AML-193 (cell line): ENCODE results near the gene STIM1.

ENCODE experiments used
- DNase-seq, 2 experiments: peaks; one replicate each; lab custom pipeline; 2025; lab: John Stamatoyannopoulos, UW

The STIM1 gene

GRCh38 chr11:3952715-3953114, 97.3 kb downstream of the STIM1 start:
- DNase-seq = no peak

GRCh38 chr11:3953327-3953726, 97.9 kb downstream of the STIM1 start:
- DNase-seq = no peak

GRCh38 chr11:3954448-3955298, 99.2 kb downstream of the STIM1 start:
- DNase-seq = no peak

- no peak for DNase-seq
Measured at GRCh38 chr11:3955299-3955665, 99.8 kb downstream of the STIM1 start.

- no peak for DNase-seq
Measured at GRCh38 chr11:3956038-3956437, 100.6 kb downstream of the STIM1 start.

- no peak for DNase-seq
Measured at GRCh38 chr11:3956748-3957147, 101.3 kb downstream of the STIM1 start.

GRCh38 chr11:3957437-3957836, 102.0 kb downstream of the STIM1 start:
- no peak for DNase-seq

- no peak for DNase-seq
Measured at GRCh38 chr11:3958281-3958680, 102.8 kb downstream of the STIM1 start.

- DNase-seq = peak in 1 of 2 experiments; percentile 9
Measured at GRCh38 chr11:3959015-3959902, 103.8 kb downstream of the STIM1 start.

GRCh38 chr11:3959903-3960265, 104.4 kb downstream of the STIM1 start:
- DNase-seq = peak in 1 of 2 experiments; percentile 17

GRCh38 chr11:3962406-3962840, 107.0 kb downstream of the STIM1 start:
- DNase-seq = no peak

- no peak for DNase-seq
Measured at GRCh38 chr11:3964056-3964455, 108.6 kb downstream of the STIM1 start.

- DNase-seq = no peak
Measured at GRCh38 chr11:3964935-3965604, 109.6 kb downstream of the STIM1 start.

- no peak for DNase-seq
Measured at GRCh38 chr11:3967695-3968094, 112.2 kb downstream of the STIM1 start.

GRCh38 chr11:3969200-3969599, 113.7 kb downstream of the STIM1 start:
- no peak for DNase-seq

GRCh38 chr11:3969613-3970012, 114.1 kb downstream of the STIM1 start:
- DNase-seq = no peak

- no peak for DNase-seq
Measured at GRCh38 chr11:3970108-3970507, 114.6 kb downstream of the STIM1 start.

- peak; percentile 40 to 46 for DNase-seq
Measured at GRCh38 chr11:3971756-3972404, 116.4 kb downstream of the STIM1 start.

GRCh38 chr11:3972431-3972830, 117.0 kb downstream of the STIM1 start:
- DNase-seq = no peak

- DNase-seq = no peak
Measured at GRCh38 chr11:3977078-3977477, 121.6 kb downstream of the STIM1 start.

- no peak for DNase-seq
Measured at GRCh38 chr11:3981084-3981633, 125.7 kb downstream of the STIM1 start.

- DNase-seq = no peak
Measured at GRCh38 chr11:3982431-3982830, 127.0 kb downstream of the STIM1 start.
